Erythroblast (primary cell): ENCODE results near the gene SKI.

ENCODE experiments used
- GATA1 ChIP-seq: IDR thresholded peaks from 2 replicates; pipeline ENCODE4 v1.6.1; 2011; ENCODE audit warnings: low read depth, mild to moderate bottlenecking, control low read depth, low read length, moderate library complexity
- POLR2A ChIP-seq: IDR thresholded peaks from 2 replicates; pipeline ENCODE4 v1.6.1; 2011; ENCODE audit warnings: mild to moderate bottlenecking, low read length

DNA sequence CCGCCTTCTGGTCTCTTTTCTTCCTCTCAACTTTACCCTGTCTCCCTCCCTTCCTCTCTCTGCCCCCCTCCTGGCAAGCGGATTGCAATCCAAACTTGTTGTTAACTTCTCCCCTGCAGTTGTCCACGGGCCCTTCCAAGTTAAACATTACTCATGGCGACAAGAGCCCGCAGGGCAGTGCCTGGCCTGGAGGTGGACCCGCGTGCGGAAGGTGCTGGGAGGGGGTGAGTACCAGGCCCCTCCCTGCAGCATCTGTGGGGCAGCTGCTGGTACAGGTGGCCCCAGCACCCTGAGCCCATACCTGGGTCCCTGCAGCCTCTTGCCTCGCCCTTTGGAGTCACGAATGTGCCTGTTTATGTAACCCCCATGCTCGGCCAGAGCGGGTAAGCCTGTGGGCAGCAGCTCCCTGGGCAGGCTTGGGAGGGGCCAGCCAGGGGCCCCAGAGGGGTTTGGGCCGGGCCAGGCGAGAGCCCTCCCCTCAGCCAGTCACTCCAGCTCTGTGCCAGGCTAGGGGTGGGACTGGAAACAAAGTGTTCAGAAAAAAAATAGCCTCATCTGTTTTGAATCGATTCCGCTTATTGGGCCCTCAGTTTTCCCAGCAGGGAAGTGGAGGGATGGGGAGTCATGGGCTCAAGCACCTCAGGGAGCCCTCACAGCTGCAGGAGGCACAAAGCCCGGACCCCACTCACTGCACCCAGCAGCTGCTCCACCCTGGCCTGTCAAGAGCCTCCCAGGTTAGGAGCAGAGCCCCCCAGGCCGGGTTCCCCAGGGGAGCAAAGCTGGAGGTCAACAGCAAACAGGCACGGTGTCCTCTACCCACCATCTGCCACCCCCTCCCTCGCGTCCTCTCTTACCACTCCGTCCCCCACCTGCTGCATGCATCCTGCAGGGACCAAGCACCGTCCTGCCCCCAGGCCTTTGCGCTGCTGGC, 19.5 kb upstream of the SKI start:
- TF ChIP-seq POLR2A (no peak), GATA1 (no peak)
